ENCODE measurements around the gene DNAJC30. TPM values are rescaled to one million over a fixed set of nuclear protein-coding genes. Genes with fewer than 3 reads are reported as not detected.
"Not testable (repeated sequence)": the region's sequence is repeated elsewhere in the genome, so short reads cannot be mapped to it uniquely, and the experiment has no call there.

Gene DNAJC30
- total RNA-seq, 3 donors from 2014 or later (not counting 1 experiment from before 2014, with no cell fraction given): 8.7 to 9.9 (median 9.3) TPM

GRCh38 chr7:73659983-73660382 is 23.3 kb downstream of the DNAJC30 start:
- no peaks in the 10 kb centered on the region for H3K36me3 Mint-ChIP-seq
- H3K36me3 ChIP-seq (ENCODE audit: control insufficient read depth, insufficient read depth, low read length): no peaks in the 10 kb centered on the region
- peaks cover 4% of the 10 kb centered on the region for H3K9me3 ChIP-seq (ENCODE audit: control insufficient read depth, insufficient read depth, low read length)
- no peaks in the 10 kb centered on the region for H3K4me1 Mint-ChIP-seq
- H3K4me1 ChIP-seq (ENCODE audit: control insufficient read depth, insufficient read depth, low read length): no peaks in the 10 kb centered on the region
- H3K27ac ChIP-seq (ENCODE audit: low read length): no peak overlapping the region
- TF ChIP-seq CTCF (IDR thresholded peaks at IDR 0.05): no peak
- intact Hi-C loops (cut with micrococcal nuclease): no loop called here
- no peak for ATAC-seq
- H3K4me3 Mint-ChIP-seq: no peak overlapping the region
- H3K27ac Mint-ChIP-seq: no peak overlapping the region
- peaks cover 8% of the 10 kb centered on the region for H3K27me3 ChIP-seq (ENCODE audit: control insufficient read depth, insufficient read depth, low read length)
- H3K9me3 Mint-ChIP-seq: peaks cover 0 to 4% of the 10 kb centered on the region in 2 donors
- peaks cover 23 to 35% of the 10 kb centered on the region in 2 donors for H3K27me3 Mint-ChIP-seq (ENCODE audit: low read depth in 2 of 2)
- 76% methylated on average over 8 of the region's 8 CpGs for WGBS (ENCODE audit: insufficient coverage)
- H3K4me3 ChIP-seq (ENCODE audit: low read length): no peak overlapping the region
- no peak for DNase-seq

- H3K27me3 Mint-ChIP-seq (ENCODE audit: low read depth in 2 of 2): peaks cover 19 to 24% of the 10 kb centered on the region in 2 donors
- 87% methylated on average over 3 of the region's 4 CpGs for WGBS (ENCODE audit: insufficient coverage)
- H3K36me3 Mint-ChIP-seq; H3K36me3 ChIP-seq (ENCODE audit: control insufficient read depth, insufficient read depth, low read length); ATAC-seq; DNase-seq; H3K4me3 Mint-ChIP-seq; H3K27ac Mint-ChIP-seq; H3K27me3 ChIP-seq (ENCODE audit: control insufficient read depth, insufficient read depth, low read length); H3K4me1 ChIP-seq (ENCODE audit: control insufficient read depth, insufficient read depth, low read length); H3K9me3 ChIP-seq (ENCODE audit: control insufficient read depth, insufficient read depth, low read length); intact Hi-C loops (cut with micrococcal nuclease); H3K27ac ChIP-seq (ENCODE audit: low read length); H3K4me1 Mint-ChIP-seq; H3K9me3 Mint-ChIP-seq; H3K4me3 ChIP-seq (ENCODE audit: low read length): not testable (repeated sequence)
Observed at GRCh38 chr7:73655309-73655708, 27.9 kb downstream of the DNAJC30 start.

- Histone ChIP-seq H3K27ac (ENCODE audit: low read length) (no peak overlapping the region), H3K4me1 (ENCODE audit: control insufficient read depth, insufficient read depth, low read length) (peaks cover 5% of the 10 kb centered on the region), H3K4me3 (ENCODE audit: low read length) (no peak overlapping the region), H3K36me3 (ENCODE audit: control insufficient read depth, insufficient read depth, low read length) (no peaks in the 10 kb centered on the region), H3K9me3 (ENCODE audit: control insufficient read depth, insufficient read depth, low read length) (no peaks in the 10 kb centered on the region), H3K27me3 (ENCODE audit: control insufficient read depth, insufficient read depth, low read length) (peaks cover 15% of the 10 kb centered on the region)
- Mint-ChIP-seq H3K9me3 (no peaks in the 10 kb centered on the region), H3K27me3 (ENCODE audit: low read depth in 2 of 2) (peaks cover 36 to 41% of the 10 kb centered on the region in 2 donors), H3K27ac (no peak overlapping the region), H3K4me1 (peaks cover 0 to 16% of the 10 kb centered on the region in 2 donors), H3K36me3 (no peaks in the 10 kb centered on the region), H3K4me3 (no peak overlapping the region)
- intact Hi-C loops (cut with micrococcal nuclease): no loop called here
- DNase-seq (no peak), ATAC-seq (no peak)
- 87% methylated on average over 10 of the region's 11 CpGs for WGBS (ENCODE audit: insufficient coverage)
- TF ChIP-seq CTCF (IDR thresholded peaks at IDR 0.05): no peak
Observed at GRCh38 chr7:73652541-73652949, 30.7 kb downstream of the DNAJC30 start.

GRCh38 chr7:73650524-73650923 is 32.7 kb downstream of the DNAJC30 start:
- ATAC-seq (no peak), DNase-seq (no peak)
- Mint-ChIP-seq H3K4me3 (no peak overlapping the region), H3K9me3 (no peaks in the 10 kb centered on the region), H3K27me3 (ENCODE audit: low read depth in 2 of 2) (peaks cover 44 to 52% of the 10 kb centered on the region in 2 donors), H3K4me1 (peaks cover 0 to 16% of the 10 kb centered on the region in 2 donors), H3K27ac (no peak overlapping the region), H3K36me3 (no peaks in the 10 kb centered on the region)
- H3K4me3 ChIP-seq (ENCODE audit: low read length): no peak overlapping the region
- H3K27ac ChIP-seq (ENCODE audit: low read length): no peak overlapping the region
- peaks cover 5% of the 10 kb centered on the region for H3K4me1 ChIP-seq (ENCODE audit: control insufficient read depth, insufficient read depth, low read length)
- intact Hi-C loops (cut with micrococcal nuclease): no loop called here
- H3K36me3 ChIP-seq (ENCODE audit: control insufficient read depth, insufficient read depth, low read length): no peaks in the 10 kb centered on the region
- no peak for TF ChIP-seq CTCF (IDR thresholded peaks at IDR 0.05)
- no peaks in the 10 kb centered on the region for H3K9me3 ChIP-seq (ENCODE audit: control insufficient read depth, insufficient read depth, low read length)
- peaks cover 21% of the 10 kb centered on the region for H3K27me3 ChIP-seq (ENCODE audit: control insufficient read depth, insufficient read depth, low read length)
- 44% methylated on average over 5 of the region's 5 CpGs for WGBS (ENCODE audit: insufficient coverage)

Measured in natural killer cell (primary cell).